Fibroblast of skin of left biceps (primary cell): Measurements from ENCODE around the gene BPIFB1.

Source experiments
- DNase-seq, 2 experiments: peaks; one replicate each; pipeline ENCODE4 v3.0.0-alpha.2; 2013; ENCODE audit warnings: low read depth in 2 of 2

BPIFB1 gene

DNA sequence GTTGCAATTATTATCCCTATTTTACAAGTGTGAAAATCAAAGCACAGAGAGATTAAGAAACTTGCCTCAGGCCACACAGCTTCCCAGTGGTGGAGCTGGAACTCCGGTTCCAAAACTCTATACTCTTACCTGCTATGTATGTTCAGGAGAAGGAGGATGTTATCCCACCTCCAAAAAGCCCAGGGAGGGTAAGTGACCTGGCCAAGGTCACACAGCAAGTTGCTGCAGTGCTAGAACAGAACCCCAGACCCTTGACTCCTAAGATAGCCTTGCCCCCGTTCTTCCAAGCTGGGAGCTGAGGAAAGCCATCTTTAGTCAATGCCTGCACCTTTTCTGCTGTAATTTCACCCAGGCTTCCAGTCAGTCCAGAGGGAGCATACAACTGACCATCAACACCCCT is 42.3 kb downstream of the BPIFB1 start:
- DNase-seq = no peak

DNA sequence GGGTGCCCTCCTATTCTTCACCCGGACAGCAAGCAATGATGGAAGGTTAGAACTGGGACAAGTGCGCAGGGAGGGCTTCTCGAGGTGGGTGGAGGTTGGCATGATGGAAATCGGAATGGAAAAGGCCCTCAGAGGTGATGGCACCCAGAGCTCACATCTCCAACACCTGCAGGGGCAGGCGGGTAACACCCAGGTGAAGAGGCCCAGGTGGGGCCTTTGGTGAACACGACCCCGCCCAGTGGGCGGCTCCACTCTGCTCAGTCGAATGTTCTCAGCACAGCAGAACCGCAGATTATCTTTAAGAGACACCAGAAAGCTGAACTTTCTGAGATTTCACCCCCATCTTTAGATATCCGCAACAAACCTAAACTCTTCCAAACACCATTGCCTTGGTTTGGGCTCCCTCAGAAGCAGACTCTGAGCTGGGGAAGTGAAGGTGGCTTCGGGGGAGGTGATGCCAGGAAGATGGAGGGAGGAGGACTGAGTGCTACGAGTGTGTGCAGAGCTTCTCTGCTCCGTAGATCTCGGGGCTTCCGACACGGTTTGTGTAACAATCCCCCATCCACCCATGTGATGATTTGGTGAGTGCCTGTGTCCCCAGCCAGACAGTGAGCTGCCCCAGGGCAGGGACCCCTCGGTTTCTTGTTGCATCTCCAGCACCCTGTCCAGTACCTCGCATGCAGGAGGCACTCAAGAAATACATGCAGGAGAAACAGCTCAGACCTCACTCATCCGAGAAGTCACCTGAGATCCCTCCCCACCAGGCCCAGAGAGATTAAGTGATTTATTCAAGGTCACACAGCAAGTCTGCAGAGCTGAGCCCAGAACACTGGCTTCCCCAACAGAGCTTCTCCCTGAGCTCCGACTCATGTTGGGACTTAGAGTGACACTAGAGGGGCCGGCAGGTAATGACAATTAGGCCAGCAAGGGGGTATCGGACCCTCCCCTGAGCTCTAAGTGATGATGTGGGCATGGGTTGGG is 45.4 kb downstream of the BPIFB1 start:
- no peak for DNase-seq

DNA sequence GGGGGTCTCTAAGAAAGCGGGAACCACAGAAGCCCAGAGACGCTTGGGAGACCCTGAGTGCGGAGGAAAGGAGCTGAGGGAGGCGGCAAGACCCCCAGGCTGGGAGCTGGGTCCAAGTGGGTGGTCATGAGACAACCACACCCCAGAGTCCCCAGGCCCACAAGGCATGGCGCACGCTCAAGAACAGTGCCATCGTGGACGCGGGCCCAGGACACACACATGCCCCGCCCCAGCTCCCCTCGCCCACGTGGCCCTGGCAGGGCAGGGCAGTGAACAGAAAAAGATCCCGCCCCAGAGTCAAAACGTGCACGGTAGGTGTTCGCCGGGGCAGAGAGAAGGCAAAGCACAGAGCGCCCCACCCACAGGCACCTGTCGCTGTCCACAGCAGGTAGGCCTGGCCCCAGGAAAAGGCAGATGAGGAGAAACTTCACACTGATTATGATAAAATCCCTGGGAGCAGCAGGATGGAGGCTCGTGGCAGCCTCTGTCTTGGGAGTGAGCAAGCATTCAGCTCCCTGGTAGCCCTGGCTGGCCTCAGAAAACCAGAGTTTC is 50.0 kb downstream of the BPIFB1 start:
- DNase-seq = no peak

DNA sequence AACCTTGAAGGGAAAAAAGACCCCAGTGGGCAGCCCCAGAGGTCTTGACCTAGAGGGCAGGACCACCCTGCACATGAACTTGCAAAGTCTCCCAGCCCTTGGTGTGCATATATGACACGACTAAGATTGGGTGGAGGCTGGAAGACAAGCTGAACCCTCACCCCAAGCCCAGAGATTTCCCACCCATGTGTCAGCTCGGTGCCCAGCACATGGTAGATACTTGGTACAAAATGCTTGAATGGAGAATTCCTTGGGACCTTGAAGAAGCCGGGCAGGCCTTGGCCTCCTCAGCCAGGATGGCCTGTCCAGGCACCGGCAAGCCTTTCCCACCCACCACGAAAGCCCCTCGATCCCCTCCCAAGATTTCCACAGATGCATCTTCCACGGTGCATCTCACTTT is 50.6 kb downstream of the BPIFB1 start:
- no peak for DNase-seq

DNA sequence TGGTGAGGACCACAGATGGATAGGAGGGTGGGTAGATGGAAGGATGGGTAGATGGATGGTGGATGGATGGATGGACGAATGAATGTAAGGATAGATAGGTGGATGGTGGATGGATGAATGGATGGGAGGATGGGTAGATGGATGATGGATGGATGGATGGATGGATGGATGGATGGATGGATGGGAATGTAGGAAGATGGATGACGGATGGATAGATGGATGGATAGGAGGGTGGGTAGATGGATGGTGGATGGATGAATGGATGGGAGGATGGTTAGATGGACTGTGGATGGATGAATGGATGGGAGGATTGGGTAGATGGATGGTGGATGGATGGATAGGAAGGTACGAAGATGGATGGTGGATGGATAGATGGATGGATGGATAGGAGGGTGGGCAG is 51.1 kb downstream of the BPIFB1 start:
- no peak for DNase-seq

DNA sequence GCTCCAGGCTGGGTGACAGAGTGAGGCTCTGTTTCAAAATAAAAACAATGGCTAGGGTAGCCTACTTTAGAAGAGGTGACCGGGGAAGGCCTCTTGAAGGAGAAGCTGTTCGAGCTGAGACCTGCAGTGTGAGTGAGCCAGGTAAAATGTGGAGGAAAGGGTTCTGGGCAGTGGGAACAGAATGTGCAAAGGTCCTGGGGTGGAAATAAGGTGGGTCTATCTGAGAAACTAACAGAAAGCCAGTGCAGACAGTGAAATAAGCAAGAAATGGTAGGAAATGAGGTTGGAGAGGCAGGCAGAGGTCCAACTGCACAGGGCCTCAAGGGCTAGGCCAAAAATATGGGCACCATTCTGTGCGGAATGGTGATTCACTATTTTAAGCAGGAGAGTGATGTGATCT is 53.4 kb downstream of the BPIFB1 start:
- DNase-seq = no peak

DNA sequence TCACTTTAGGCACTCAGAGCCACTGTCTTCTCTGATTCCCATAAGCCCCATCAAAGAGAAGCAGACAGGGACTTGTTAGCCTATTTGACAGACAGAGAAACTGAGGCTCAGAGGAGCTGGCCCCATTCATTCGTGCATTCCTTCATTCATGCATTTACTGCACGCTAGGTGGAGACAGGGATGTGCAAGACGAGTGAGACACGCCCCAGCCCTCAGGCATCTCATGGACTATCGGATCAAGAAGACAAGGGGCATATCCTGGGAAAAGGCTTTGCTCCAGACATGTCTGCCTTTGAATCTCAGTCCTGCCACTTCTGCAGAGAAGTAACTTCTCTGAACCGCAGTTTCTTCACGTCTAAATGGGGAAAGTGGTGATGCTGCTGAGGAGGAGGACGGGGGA is 54.1 kb downstream of the BPIFB1 start:
- no peak for DNase-seq

DNA sequence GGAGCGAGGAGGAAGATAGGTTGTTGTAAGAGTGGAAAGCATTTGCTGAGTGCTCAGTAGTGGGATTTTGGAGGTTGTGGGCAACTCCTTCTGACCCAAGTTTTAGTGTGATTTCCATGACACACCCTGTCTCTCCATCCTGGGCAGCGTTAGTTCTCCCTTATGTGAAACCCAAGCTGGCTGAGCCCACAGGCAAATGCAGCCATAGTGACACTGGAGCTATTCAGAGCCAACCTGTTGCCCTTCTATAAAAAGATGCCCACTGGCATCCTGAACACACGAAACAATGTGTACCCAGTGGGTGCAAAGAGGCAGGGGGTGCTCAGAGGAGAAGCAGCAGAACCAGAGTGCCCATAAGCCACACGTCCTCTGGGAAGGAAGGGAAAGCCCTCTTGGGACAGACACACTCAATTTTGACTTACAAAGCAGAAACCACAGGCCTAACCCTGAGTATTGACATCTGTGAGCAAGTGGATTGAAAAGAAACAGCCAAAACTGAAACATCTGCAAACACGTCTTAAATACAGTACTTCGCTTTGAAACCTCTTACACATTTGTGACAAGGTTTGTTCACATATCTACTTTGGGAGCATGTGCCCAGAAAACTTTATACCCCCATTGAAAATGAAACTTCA is 54.6 kb downstream of the BPIFB1 start:
- DNase-seq = no peak

DNA sequence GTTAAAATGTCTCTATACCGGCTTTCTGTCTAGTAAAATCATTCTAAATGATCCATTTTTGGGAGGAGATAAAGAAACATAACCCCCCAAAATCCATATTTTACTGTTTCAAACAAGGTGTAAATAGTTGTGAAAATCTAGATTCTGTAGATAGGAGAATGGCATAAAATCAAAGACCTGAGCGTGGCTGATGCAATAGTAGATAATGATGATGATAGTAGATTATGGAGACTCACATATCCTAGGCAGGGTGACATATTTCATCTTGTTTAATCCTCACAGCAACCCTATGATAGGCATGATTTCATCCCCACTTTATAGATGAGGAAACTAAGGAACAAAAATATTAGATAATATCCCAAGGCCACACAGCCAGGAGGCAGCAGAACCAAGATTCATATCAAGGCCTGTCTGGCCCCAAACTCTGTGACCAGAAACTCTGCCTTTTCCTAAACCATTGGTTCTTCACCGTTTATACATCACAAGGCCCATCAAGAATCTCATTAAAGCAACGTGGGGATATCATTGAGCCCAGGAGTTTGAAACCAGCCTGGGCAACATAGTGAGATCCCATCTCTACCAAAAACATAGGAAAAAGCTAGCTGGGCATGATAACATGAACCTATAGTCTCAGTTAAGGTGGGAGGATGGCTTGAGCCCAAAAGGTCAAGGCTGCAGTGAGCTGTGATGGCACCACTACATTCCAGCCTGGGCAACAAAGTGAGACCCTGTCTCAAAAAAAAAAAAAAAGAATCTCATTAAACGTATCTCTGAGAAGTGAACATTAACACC is 55.6 kb downstream of the BPIFB1 start:
- DNase-seq = no peak

DNA sequence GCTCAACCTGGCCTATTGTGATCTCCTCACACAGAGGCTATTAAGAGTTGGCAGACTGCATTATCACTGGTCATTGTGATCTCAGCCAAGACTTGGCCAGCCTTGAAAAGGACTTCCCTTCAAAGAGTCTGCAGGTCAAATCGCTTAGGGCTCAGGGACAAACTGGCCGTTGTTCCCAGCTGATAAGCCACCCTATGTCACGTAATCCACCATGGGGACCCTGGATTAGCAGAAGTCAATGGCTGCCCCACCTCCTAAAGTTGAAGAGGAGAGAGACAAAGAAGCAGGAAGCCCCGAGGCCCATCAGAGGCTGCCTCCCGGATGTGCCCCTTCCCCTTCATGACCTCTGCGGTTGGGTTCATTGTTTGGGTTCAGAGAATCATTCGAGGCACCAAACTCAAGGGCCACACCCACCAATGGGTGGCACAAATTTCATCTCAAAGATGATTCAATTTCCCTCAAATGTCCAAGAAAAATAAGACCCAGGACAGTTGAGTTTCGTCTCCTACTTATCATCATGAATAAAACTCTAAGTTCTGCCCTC is 56.6 kb downstream of the BPIFB1 start:
- no peak for DNase-seq

DNA sequence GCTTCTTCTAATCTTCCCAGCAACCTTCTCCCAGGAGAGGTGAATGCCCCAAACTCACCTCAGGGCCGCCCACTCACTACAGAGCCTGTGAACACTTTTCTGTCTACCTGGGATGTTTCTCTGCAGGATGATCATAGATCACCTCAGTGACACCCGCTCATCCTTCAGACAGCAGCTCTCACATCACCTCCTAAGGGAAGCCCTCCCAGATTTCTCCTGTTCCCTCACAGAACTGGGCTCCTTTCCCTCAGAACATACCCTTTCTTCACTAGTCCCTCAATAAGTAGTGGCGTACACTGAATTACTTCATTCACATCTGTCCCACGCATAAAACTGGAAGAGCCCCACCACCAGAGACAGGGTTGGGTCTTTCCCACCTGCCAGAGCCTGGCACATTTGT is 60.5 kb downstream of the BPIFB1 start:
- DNase-seq = no peak

DNA sequence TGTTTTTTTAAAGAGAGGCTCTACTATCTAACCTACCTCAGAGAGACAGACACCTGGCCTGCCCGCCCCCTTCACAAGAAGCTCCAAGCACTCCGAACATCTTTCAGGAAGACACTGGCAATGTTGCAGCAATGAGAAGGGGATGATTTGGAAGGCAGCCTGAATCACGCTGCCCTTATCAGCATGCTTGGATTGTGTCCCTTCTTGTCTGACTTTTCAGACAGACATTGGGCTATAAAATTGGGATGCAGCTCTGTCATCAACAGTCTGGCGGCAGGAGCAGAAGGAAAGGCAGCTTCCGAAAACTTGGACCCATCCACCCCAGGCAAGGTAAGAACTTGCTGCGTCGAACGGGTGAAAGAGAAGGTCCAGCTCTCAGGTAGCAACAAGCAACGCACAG is 62.3 kb downstream of the BPIFB1 start:
- DNase-seq = no peak

DNA sequence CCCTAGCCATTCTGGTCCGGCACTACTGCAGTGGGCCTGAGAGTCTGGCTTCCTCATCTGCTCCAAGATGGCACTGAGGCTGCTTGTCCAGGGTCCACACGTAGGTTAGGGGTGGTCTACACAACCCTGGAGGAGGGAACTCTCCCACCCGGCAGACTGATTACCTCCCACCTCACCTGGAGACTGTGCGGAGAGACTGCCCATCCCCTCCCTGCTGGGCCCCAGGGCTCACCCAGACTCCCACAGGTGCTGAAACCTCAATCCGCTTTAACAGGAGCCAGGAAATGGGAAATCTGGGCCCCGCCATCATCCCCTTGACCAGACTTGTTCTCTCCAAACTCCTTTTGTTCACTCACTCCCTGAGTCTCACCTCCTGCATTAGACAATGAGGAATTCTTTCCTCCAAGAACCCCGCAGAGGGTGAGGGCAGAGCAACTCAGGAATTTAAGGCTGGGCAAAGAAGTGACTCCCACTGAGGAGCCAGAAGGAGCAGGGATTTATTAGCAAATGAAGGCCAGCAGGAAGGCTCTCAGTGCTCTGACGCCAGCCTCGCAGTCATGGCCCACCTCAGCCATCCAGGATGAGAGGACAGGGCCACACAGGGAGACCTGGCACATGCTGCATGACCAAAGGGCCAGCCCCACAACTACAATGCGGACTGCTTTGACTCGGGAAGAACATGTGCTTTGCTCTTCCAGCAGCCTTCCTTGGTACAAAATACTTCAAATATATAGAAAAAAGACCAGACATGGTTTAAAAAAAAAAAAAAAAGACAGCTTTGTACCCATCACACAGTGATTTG is 65.3 kb downstream of the BPIFB1 start:
- DNase-seq = no peak

DNA sequence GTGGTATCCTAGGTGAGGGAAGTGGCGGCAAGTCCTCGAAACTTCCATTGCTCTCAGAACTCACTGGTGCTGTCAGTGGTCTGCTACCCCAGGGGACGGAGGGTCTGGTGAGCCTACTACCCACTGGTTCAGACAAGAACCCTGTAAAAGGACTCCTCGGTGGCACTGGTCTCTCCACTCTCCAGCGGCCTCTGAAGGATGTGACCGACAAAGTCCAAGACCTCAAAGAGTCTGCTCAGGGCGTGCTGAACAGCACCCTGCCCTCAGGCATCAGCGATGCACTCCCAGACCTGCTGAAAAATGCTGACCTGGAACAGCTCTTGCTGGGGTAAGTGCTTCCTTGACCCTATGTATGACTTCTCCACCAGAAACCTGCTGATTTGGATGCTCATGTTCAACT is 66.5 kb downstream of the BPIFB1 start:
- DNase-seq = no peak

DNA sequence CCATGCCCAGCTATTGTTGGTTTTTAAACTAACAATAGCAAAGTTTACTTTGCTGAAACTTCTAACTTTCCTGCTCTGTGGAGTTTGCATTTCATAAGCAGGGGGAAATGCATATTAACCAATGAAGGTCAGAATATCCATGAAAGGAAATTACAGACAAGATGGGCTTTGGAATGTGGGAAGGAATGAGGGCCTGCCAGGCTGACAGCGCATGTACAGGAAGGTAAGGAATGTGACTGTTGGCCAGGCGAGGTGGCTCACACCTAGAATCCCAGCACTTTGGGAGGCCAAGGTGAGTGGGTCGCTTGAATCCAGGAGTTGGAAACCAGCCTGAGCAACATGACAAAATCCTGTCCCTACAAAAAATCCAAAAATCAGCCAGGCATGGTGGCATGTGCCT is 68.7 kb downstream of the BPIFB1 start:
- no peak for DNase-seq

DNA sequence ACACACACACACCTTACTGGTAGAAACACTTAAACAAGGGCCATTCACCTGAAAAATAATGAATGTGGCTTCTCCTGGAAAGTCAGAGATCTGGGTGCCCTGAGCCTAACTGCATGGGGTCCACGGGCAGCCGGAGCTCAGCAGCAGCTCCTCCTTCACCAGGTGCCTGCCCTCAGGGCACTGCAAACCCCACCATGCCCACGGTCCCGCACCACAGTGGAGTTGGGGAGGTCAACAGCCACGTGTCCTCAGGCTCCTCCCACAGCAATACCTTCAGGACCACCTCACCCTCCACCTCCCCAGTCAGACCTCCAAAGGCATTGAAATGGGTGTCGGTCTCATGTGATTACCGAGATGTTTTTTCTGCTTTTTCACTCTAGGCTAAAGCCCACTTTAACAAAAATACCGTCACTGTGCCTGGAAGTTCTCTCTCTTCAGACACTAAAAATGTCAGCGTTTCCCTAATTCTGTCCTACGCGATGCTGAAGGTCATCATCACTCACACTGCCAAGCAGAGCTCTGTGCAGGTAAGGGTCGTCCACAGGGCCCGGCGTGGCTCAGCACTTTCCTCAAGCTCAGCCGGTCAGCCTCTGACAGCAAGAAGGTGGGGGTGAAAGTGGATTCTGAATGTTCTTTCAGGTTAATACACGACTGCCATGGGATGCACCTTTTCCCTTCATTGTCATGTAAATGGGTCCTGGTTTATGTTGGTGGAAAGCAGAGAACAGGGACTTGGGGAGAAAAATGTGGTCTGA is 69.4 kb downstream of the BPIFB1 start:
- DNase-seq = no peak

DNA sequence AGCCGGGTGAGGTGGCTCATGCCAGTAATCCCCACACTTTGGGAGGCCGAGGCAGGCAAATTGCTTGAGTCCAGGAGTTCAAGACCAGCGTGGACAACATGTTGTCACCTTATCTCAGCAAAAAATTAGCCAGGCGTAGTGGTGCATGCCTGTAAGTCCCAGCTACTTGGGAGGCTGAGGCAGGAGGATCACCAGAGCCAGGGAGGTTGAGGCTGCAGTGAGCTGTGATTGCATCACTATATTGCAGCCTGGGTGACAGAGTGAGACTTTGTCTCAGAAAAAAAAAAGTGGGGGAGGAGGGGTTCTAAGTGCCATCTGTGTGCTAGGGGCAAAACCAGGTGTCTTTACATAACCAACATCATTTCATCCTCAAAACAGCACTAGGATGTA is 70.0 kb downstream of the BPIFB1 start:
- DNase-seq = no peak
